K562 (cell line): Measurements from ENCODE around the gene CATSPER1. TPM values are rescaled to one million over a fixed set of nuclear protein-coding genes. Genes with fewer than 3 reads are reported as not detected.

Source experiments
- ESRRA ChIP-seq: fragments of 450-650 bp; IDR thresholded peaks from 2 replicates; pipeline ENCODE4 v1.6.1; 2014; ENCODE audit warnings: low read depth, mild to moderate bottlenecking, moderate library complexity, borderline replicate concordance
- FOXK1 ChIP-seq: sonication (generic); formaldehyde crosslinking; IDR thresholded peaks from 2 replicates; pipeline ENCODE4 v1.8.0; 2022; ENCODE audit warnings: missing genetic modification reagents, mild to moderate bottlenecking, borderline replicate concordance
- GABPB2 ChIP-seq: fragments of 250-450 bp; sonication (Bioruptor Pico); conservative IDR thresholded peaks from 2 replicates; pipeline ENCODE4 v1.5.1; 2021; ENCODE audit warnings: mild to moderate bottlenecking
- MEF2A ChIP-seq: IDR thresholded peaks from 2 replicates; pipeline ENCODE4 v1.6.1; 2011; ENCODE audit warnings: low read depth, mild to moderate bottlenecking, low read length, moderate library complexity; ENCODE audit not compliant: control insufficient read depth
- MXI1 ChIP-seq: IDR thresholded peaks from 2 replicates; pipeline ENCODE4 v1.6.1; 2011; ENCODE audit warnings: low read depth, mild to moderate bottlenecking, improper control_type of control experiment, low read length
- NR4A1 ChIP-seq, 2 experiments: fragments of 250-450 bp in 1 of 2; fragments of 450-650 bp in 1 of 2; sonication (Bioruptor Pico) in 1 of 2; IDR thresholded peaks; 2 replicates each; pipeline versions ENCODE4 v1.4.0 to v1.6.1; 2016 to 2020; ENCODE audit warnings: mild to moderate bottlenecking in 2 of 2, missing compliant biosample characterization in 1 of 2, missing genetic modification characterization in 1 of 2, moderate library complexity in 1 of 2
- POLR2H ChIP-seq: IDR thresholded peaks from 2 replicates; pipeline ENCODE4 v1.6.1; 2016; ENCODE audit warnings: missing genetic modification characterization, low read depth, mild to moderate bottlenecking, control low read depth, missing compliant biosample characterization, moderate library complexity
- ZFPM2 ChIP-seq: fragments of 250-450 bp; sonication (Bioruptor Pico); IDR thresholded peaks from 2 replicates; pipeline ENCODE4 v1.5.1; 2022; ENCODE audit warnings: mild to moderate bottlenecking
- ZNF121 ChIP-seq: sonication (generic); formaldehyde crosslinking; conservative IDR thresholded peaks from 2 replicates; pipeline ENCODE4 v1.8.0; 2022; ENCODE audit warnings: missing genetic modification reagents
- ZNF395 ChIP-seq: fragments of 200-800 bp; sonication (Bioruptor generic); IDR thresholded peaks from 2 replicates; pipeline ENCODE4 v1.6.1; 2017; ENCODE audit warnings: missing genetic modification characterization, missing compliant biosample characterization
- ZNF586 ChIP-seq: fragments of 450-650 bp; formaldehyde crosslinking; conservative IDR thresholded peaks from 2 replicates; pipeline ENCODE4 v1.4.0; 2020; ENCODE audit warnings: mild to moderate bottlenecking, moderate library complexity
- ZZZ3 ChIP-seq: fragments of 450-650 bp; IDR thresholded peaks from 2 replicates; pipeline ENCODE4 v1.6.1; 2016; ENCODE audit warnings: antibody characterized with exemption, mild to moderate bottlenecking, moderate library complexity
- polyA plus RNA-seq, 8 experiments: library from polyadenylated mRNA; depleted of rRNA in 4 of 8; stranded (reverse) in 5 of 8; unstranded in 3 of 8; fragments of >200 nt; fragmentation: Nextera tagmentation in 2 of 8; fragmentation: Illumina TruSeq in 1 of 8; extraction: Ambion mirVana in 2 of 8; extraction: Trizol in 1 of 8; gene quantifications; 2 replicates each; pipeline versions ENCODE4 v1.2.1 to v1.2.3, GENCODE V29; 2011 to 2014; ENCODE audit warnings: inconsistent platforms in 1 of 8, missing spikeins in 1 of 8
- total RNA-seq, 7 experiments: library from RNA; depleted of rRNA in 6 of 7; stranded (reverse); fragments of >200 nt in 6 of 7; fragmentation: Illumina TruSeq in 2 of 7; extraction: Trizol in 2 of 7; gene quantifications; 2 replicates each; pipeline versions ENCODE4 v1.2.1 to v1.2.3, GENCODE V29; 2011 to 2021; ENCODE audit warnings: low replicate concordance in 1 of 7
- TF ChIP-seq, protein P1 (sequence below): fragments of 450-650 bp; IDR thresholded peaks from 2 replicates; pipeline ENCODE4 v1.6.1; 2016; ENCODE audit warnings: borderline replicate concordance
- TF ChIP-seq, protein P2 (sequence below), 3 experiments: IDR thresholded peaks in 2 of 3; conservative IDR thresholded peaks in 1 of 3; 2 replicates each; pipeline ENCODE4 v1.5.1; 2011 to 2012; ENCODE audit warnings: low read length in 3 of 3, mild to moderate bottlenecking in 3 of 3, control low read depth in 2 of 3, improper control_type of control experiment in 1 of 3, inconsistent platforms in 1 of 3, low read depth in 1 of 3, mixed read lengths in 1 of 3, moderate library complexity in 1 of 3; ENCODE audit not compliant: insufficient read depth in 2 of 3

Gene CATSPER1
- total and polyA plus RNA-seq, 9 of the 15 experiments (the other 6 are each of a cell fraction or from before 2014, with no cell fraction given) = 0.21 to 3.3 (median 0.76) TPM

GRCh38 chr11:66068923-66069714 is 42.8 kb upstream of the CATSPER1 start (continued):
- TF ChIP-seq NR4A1 (CRISPR knock-in tag; IDR thresholded peaks at IDR 0.05) (no peak), NR4A1 (tag; IDR thresholded peaks at IDR 0.05) (no peak), ZNF586 (CRISPR knock-in tag) (no peak), ZFPM2 (CRISPR knock-in tag) (no peak), ZNF395 (CRISPR knock-in tag) (0 out of 2 replicates have a peak, but pooled peaks have one; percentile 16), ZZZ3 (no peak), MEF2A (peak; percentile 53; the same call in 1 of the 2 replicates), ZNF121 (CRISPR knock-in tag) (no peak), GABPB2 (CRISPR knock-in tag) (no peak), FOXK1 (no peak), MXI1 (no peak), ESRRA (peak; percentile 99), POLR2H (tag) (no peak)
- TF ChIP-seq, protein P1, sequence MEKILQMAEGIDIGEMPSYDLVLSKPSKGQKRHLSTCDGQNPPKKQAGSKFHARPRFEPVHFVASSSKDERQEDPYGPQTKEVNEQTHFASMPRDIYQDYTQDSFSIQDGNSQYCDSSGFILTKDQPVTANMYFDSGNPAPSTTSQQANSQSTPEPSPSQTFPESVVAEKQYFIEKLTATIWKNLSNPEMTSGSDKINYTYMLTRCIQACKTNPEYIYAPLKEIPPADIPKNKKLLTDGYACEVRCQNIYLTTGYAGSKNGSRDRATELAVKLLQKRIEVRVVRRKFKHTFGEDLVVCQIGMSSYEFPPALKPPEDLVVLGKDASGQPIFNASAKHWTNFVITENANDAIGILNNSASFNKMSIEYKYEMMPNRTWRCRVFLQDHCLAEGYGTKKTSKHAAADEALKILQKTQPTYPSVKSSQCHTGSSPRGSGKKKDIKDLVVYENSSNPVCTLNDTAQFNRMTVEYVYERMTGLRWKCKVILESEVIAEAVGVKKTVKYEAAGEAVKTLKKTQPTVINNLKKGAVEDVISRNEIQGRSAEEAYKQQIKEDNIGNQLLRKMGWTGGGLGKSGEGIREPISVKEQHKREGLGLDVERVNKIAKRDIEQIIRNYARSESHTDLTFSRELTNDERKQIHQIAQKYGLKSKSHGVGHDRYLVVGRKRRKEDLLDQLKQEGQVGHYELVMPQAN = no peak
- TF ChIP-seq, protein P2, sequence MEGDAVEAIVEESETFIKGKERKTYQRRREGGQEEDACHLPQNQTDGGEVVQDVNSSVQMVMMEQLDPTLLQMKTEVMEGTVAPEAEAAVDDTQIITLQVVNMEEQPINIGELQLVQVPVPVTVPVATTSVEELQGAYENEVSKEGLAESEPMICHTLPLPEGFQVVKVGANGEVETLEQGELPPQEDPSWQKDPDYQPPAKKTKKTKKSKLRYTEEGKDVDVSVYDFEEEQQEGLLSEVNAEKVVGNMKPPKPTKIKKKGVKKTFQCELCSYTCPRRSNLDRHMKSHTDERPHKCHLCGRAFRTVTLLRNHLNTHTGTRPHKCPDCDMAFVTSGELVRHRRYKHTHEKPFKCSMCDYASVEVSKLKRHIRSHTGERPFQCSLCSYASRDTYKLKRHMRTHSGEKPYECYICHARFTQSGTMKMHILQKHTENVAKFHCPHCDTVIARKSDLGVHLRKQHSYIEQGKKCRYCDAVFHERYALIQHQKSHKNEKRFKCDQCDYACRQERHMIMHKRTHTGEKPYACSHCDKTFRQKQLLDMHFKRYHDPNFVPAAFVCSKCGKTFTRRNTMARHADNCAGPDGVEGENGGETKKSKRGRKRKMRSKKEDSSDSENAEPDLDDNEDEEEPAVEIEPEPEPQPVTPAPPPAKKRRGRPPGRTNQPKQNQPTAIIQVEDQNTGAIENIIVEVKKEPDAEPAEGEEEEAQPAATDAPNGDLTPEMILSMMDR (IDR thresholded peaks at IDR 0.05 in 2 of 3, conservative IDR thresholded peaks at IDR 0.05 in 1 of 3; ENCODE audit: insufficient read depth in 2 of 3, low read depth in 1 of 3, low read length in 3 of 3) = 0 out of 6 replicates have a peak, but pooled peaks of 2 of the 3 experiments have one; percentile 9 to 20
